ENCODE measurements around the gene LAPTM5.

LAPTM5 gene

GRCh38 chr1:30712583-30712982 lies 45.0 kb downstream of the LAPTM5 start:
- no peak for DNase-seq

- no peak for DNase-seq
These were observed 47.2 kb downstream of the LAPTM5 start for GRCh38 chr1:30710407-30710806.

- DNase-seq = no peak
These were observed 49.2 kb downstream of the LAPTM5 start for GRCh38 chr1:30708361-30708728.

- peak; percentile 32 for DNase-seq
These were observed 49.9 kb downstream of the LAPTM5 start for GRCh38 chr1:30707412-30708360.

- no peak for DNase-seq
These were observed 51.0 kb downstream of the LAPTM5 start for GRCh38 chr1:30706528-30706927.

GRCh38 chr1:30705698-30706097 lies 51.9 kb downstream of the LAPTM5 start:
- DNase-seq = peak; percentile 28

GRCh38 chr1:30704765-30705509 lies 52.6 kb downstream of the LAPTM5 start:
- no peak for DNase-seq

- DNase-seq = no peak
These were observed 53.3 kb downstream of the LAPTM5 start for GRCh38 chr1:30704271-30704670.

GRCh38 chr1:30702823-30703222 lies 54.8 kb downstream of the LAPTM5 start:
- no peak for DNase-seq

- no peak for DNase-seq
These were observed 56.3 kb downstream of the LAPTM5 start for GRCh38 chr1:30701258-30701633.

GRCh38 chr1:30700528-30701257 lies 56.9 kb downstream of the LAPTM5 start:
- DNase-seq = peak; percentile 71

- no peak for DNase-seq
These were observed 57.8 kb downstream of the LAPTM5 start for GRCh38 chr1:30699762-30700161.

GRCh38 chr1:30698401-30698981 lies 59.1 kb downstream of the LAPTM5 start:
- DNase-seq = no peak

- no peak for DNase-seq
These were observed 59.8 kb downstream of the LAPTM5 start for GRCh38 chr1:30697571-30698376.

GRCh38 chr1:30696831-30697230 lies 60.7 kb downstream of the LAPTM5 start:
- no peak for DNase-seq

GRCh38 chr1:30695439-30695841 lies 62.1 kb downstream of the LAPTM5 start:
- DNase-seq = no peak

- no peak for DNase-seq
These were observed 63.0 kb downstream of the LAPTM5 start for GRCh38 chr1:30694280-30695175.

GRCh38 chr1:30693822-30694221 lies 63.8 kb downstream of the LAPTM5 start:
- no peak for DNase-seq

GRCh38 chr1:30693366-30693765 lies 64.2 kb downstream of the LAPTM5 start:
- DNase-seq = no peak

- no peak for DNase-seq
These were observed 64.6 kb downstream of the LAPTM5 start for GRCh38 chr1:30692948-30693301.
